ENCODE results near the gene UFL1. TPM values are rescaled to one million over a fixed set of nuclear protein-coding genes. Genes with fewer than 3 reads are reported as not detected.

Gene UFL1
- total and polyA plus RNA-seq, 2 of the 4 experiments (the other 2 are of a cell fraction) = 8.2 to 19.2 TPM

- in situ Hi-C loops (cut with MboI; ENCODE audit: low sequenced_read_pairs) = no loop called here
- H2BK5ac ChIP-seq (ENCODE audit: low read depth, low read length, poor library complexity, severe bottlenecking) = no peak overlapping the region
- H2BK20ac ChIP-seq (ENCODE audit: low read depth, low read length) = no peak overlapping the region
- no peak overlapping the region for H2AFZ ChIP-seq (replicated peaks; ENCODE audit: low read length, poor library complexity)
- CTCF ChIA-PET = interaction anchor here (1.6 kb wide), 1 partner anchor 11 kb away, joined by 3 read pairs; no protein-coding TSS in a partner anchor
- H2AK9ac ChIP-seq (replicated peaks; ENCODE audit: low read depth, low read length, poor library complexity) = no peak overlapping the region
- H3K4me1 ChIP-seq (ENCODE audit: control insufficient read depth, insufficient read depth, low read length) = no peaks in the 10 kb centered on the region
- WGBS, 2 experiments (ENCODE audit: extremely low coverage in 2 of 2, insufficient read length in 1 of 2) = no CpG with 5 or more reads among the region's 3 CpGs
- intact Hi-C loops (cut with micrococcal nuclease) = no loop called here
- no peaks in the 10 kb centered on the region for H3K79me1 ChIP-seq (ENCODE audit: low read depth in 1 of 2, low read length in 2 of 2)
- H2BK15ac ChIP-seq (ENCODE audit: low read depth, low read length) = no peak overlapping the region
- H3K56ac ChIP-seq (ENCODE audit: extremely low read depth, insufficient read depth, low read length) = no peak overlapping the region
- H4K20me1 ChIP-seq (ENCODE audit: insufficient read depth, low read length) = no peaks in the 10 kb centered on the region
- H3K9me3 ChIP-seq (ENCODE audit: control insufficient read depth, insufficient read depth, low read length) = peaks cover 2% of the 10 kb centered on the region; the same call in 1 of the 2 replicates
- H3K23ac ChIP-seq (ENCODE audit: low read depth, low read length) = no peak overlapping the region
- H3K4ac ChIP-seq (ENCODE audit: low read depth, low read length) = no peak overlapping the region
- H2AK5ac ChIP-seq (ENCODE audit: low read depth, low read length) = no peak overlapping the region
- DNase-seq (no peak), ATAC-seq (ENCODE audit: low read depth) (no peak)
- no peaks in the 10 kb centered on the region for H3K9me1 ChIP-seq (ENCODE audit: insufficient read depth, low read length)
- no peaks in the 10 kb centered on the region for H3K36me3 ChIP-seq (ENCODE audit: control insufficient read depth, insufficient read depth, low read length)
- H3K14ac ChIP-seq (replicated peaks; ENCODE audit: low read depth, low read length) = no peak overlapping the region
- no peak for TF ChIP-seq CEBPB (IDR thresholded peaks at IDR 0.05; ENCODE audit: low read depth, low read length)
- H4K5ac ChIP-seq (ENCODE audit: low read depth, low read length) = no peak overlapping the region
- no peak overlapping the region for H3K4me2 ChIP-seq (ENCODE audit: low read depth, low read length)
- H4K91ac ChIP-seq (ENCODE audit: insufficient read depth, low read depth, low read length) = no peak overlapping the region
- POLR2A ChIA-PET (ENCODE audit: unreplicated experiment) = no interaction called here
- no peak overlapping the region for H4K8ac ChIP-seq (ENCODE audit: low read depth in 2 of 2, low read length in 2 of 2)
- H3K27ac ChIP-seq (ENCODE audit: insufficient read depth, low read length) = no peak overlapping the region
- no peak overlapping the region for H3K9ac ChIP-seq (ENCODE audit: low read depth, low read length)
- H3K27me3 ChIP-seq (ENCODE audit: control insufficient read depth, insufficient read depth, low read length) = no peaks in the 10 kb centered on the region
- no TSS peak for BruUV-seq (replicated peaks)
- no peak overlapping the region for H3K18ac ChIP-seq (ENCODE audit: low read depth, low read length)
- no peak overlapping the region for H2BK120ac ChIP-seq (ENCODE audit: low read depth, low read length)
- dilution Hi-C loops (cut with HindIII; ENCODE audit: low sequenced_read_pairs, unreplicated experiment) = no loop called here
- H3K4me3 ChIP-seq (ENCODE audit: insufficient read depth, low read depth, low read length) = no peak overlapping the region
Measured at GRCh38 chr6:96575359-96575758, 53.8 kb downstream of the UFL1 start.

Measured in IMR-90 (cell line).